ENCODE results near the gene GC.

DNA sequence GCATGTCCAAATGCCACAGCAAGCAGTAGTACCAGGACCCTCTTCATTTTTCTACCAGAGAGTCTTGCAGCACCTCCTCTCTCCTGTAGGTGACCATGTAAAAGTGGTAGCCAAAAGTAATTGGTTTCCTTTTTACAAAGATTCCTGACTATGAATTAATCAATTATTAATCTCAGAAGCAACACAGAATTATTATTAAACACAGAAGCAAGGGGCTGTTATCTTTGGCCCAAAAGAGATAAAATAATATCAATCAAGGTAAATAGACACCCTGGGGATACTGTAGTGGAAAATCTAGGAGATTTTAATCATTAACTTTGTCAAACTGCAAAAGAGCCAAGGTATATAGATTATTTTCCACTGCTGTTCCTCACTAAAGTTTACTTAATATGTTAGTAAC, at the start of gene GC:
- TF ChIP-seq EZH2 (IDR thresholded peaks at IDR 0.05; ENCODE audit: insufficient read depth, poor library complexity, severe bottlenecking), result no peak
- TF ChIP-seq EZH2phosphoT487 (IDR thresholded peaks at IDR 0.05; ENCODE audit: insufficient read depth, low read depth), result no peak

All from GM23248 (cell line).